Small intestine (tissue), 7 donors: ENCODE results near the gene TXNRD2. TPM values are rescaled to one million over a fixed set of nuclear protein-coding genes. Genes with fewer than 3 reads are reported as not detected.
"Not testable (repeated sequence)": the region's sequence is repeated elsewhere in the genome, so short reads cannot be mapped to it uniquely, and the experiment has no call there.

Experiments
- DNase-seq, 2 donors: peaks; one replicate each; pipeline versions ENCODE4 v3.0.0 to v3.0.0-alpha.2; 2013
- FAIRE-seq: peaks from 2 replicates; lab custom pipeline; 2012; peaks lifted over from hg19 to GRCh38; lab: Jason Lieb, UNC
- H3K27ac ChIP-seq, 3 donors: one replicate each; pipeline ENCODE4 v1.5.1; 2013; ENCODE audit warnings: low read length in 2 of 3, mild to moderate bottlenecking in 2 of 3, control low read depth in 1 of 3, inconsistent platforms in 1 of 3, low read depth in 1 of 3, moderate library complexity in 1 of 3
- H3K27me3 ChIP-seq, 3 donors: one replicate each; pipeline ENCODE4 v1.6.1; 2013; ENCODE audit warnings: low read length in 3 of 3, inconsistent platforms in 1 of 3; ENCODE audit not compliant: control insufficient read depth in 3 of 3, insufficient read depth in 3 of 3
- H3K36me3 ChIP-seq, 3 donors: one replicate each; pipeline ENCODE4 v1.6.1; 2013; ENCODE audit warnings: low read length in 3 of 3, inconsistent platforms in 1 of 3, low read depth in 1 of 3, mild to moderate bottlenecking in 1 of 3, moderate library complexity in 1 of 3; ENCODE audit not compliant: control insufficient read depth in 3 of 3, insufficient read depth in 2 of 3
- H3K4me1 ChIP-seq, 3 donors: one replicate each; pipeline ENCODE4 v1.6.1; 2013; ENCODE audit warnings: low read length in 2 of 3, inconsistent platforms in 1 of 3, low read depth in 1 of 3, mild to moderate bottlenecking in 1 of 3, moderate library complexity in 1 of 3; ENCODE audit not compliant: control insufficient read depth in 3 of 3, insufficient read depth in 2 of 3
- H3K4me3 ChIP-seq, 3 donors: one replicate each; pipeline ENCODE4 v1.5.1; 2013; ENCODE audit warnings: low read length in 3 of 3, control low read depth in 1 of 3, inconsistent platforms in 1 of 3, low read depth in 1 of 3, mild to moderate bottlenecking in 1 of 3, moderate library complexity in 1 of 3
- H3K9me3 ChIP-seq, 2 donors: one replicate each; pipeline ENCODE4 v1.6.1; 2013; ENCODE audit warnings: low read depth in 1 of 2, low read length in 1 of 2; ENCODE audit not compliant: control insufficient read depth in 2 of 2, insufficient read depth in 1 of 2
- WGBS, 3 donors: extraction: QIAGEN DNeasy Blood & Tissue Kit; methylation state at CpG; one replicate each; pipeline ENCODE4 v1.1.7; 2013; 5-methylcytosine and 5-hydroxymethylcytosine counted together
- polyA plus RNA-seq, 4 donors: library from polyadenylated mRNA; stranded (reverse) in 3 of 4; unstranded in 1 of 4; fragments of 200-250 nt in 3 of 4; fragments of 120-200 nt in 1 of 4; gene quantifications; one replicate each; pipeline versions ENCODE4 v1.2.1 to v1.2.3, GENCODE V29; 2013
- donor health status: healthy with polysubstance abuse.
- donor health status: control.
- donor health status: control.
- donor health status: Bipolar disorder and iron deficiency.
- donor health status: healthy.

TXNRD2 gene
- polyA plus RNA-seq, 4 donors, result 16.8 to 43.8 (median 29.5) TPM

DNA sequence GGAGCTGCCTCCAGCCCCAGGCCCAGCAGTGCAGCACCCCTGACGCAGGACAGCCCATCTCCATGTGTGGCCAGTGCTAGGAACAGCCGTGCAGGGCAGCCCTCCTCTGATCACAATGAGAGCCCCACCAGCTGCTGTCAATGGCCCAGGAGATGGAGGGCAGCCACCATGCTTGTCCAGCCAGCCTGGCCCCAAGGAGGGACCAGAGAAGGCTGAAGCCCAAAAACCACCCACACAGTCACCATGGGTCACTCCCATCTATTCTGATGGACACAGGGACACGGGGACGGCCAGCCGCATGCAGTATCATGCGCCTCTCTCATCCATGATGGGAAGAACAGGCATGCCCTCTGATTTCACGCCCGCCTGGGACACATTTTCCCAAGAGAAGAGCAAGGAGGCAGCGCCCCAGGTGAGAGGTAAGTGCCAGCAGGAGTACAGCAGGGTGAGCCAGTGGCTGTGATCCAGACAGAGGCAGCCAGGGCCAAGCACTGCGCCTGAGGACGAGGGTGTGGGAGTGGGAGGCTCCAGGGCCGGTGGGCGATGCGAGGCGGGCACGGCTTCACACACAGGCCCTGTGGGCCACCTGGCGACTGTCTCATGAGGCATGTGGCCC lies 53.4 kb downstream of the TXNRD2 start:
- 94 to 96% (median 95%) methylated on average over 16 to 17 of the region's 17 CpGs for WGBS, 3 donors

DNA sequence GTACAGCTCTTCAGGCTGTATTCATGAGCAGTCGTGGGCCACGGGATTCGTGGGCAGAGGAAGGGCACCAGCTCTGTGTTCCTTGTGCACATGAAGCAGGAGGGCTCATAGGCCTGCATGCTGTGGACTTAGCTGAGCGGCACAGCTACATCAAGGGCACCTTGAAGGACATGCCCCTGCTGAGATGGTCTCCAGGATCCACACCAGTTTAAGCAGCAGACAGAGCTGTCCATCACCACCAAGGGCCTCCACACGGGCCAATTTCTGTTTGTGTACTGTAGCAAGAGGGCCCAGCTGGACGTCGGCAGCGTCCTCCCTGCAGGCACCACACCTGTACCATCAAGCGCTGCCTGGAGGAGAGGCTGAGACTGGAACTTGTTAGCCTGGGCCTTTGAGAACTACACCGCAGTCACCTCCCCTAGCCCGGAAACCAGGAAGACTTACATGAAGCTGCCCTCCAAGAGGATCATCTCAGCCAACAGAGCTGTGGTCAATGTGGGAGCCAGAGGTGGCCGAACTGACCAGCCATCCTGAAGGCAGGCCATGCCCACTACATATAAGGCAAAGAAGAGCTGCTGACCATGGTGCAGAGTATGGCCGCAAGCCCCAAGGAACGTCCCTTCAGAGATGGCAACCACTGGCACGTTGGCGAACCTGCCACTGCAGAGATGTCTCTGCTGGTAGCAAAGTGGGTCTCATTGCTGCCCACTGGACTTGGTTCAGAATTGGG lies 54.2 kb downstream of the TXNRD2 start:
- no peaks in the 10 kb centered on the region for H3K9me3 ChIP-seq
- peaks cover 0 to 50% (median 0%) of the 10 kb centered on the region in 3 donors for H3K36me3 ChIP-seq
- FAIRE-seq (no peak), DNase-seq (no peak)
- H3K4me3 ChIP-seq, result no peak overlapping the region
- H3K27ac ChIP-seq, result peak overlapping the region in 1 of 3 donors; percentile 32
- H3K27me3 ChIP-seq, result no peaks in the 10 kb centered on the region
- H3K4me1 ChIP-seq, result peaks cover 0 to 13% (median 0%) of the 10 kb centered on the region in 3 donors
- WGBS, 3 donors, result 85 to 92% (median 87%) methylated on average over 16 of the region's 16 CpGs

More for the DNA sequence above, 53.4 kb downstream of the TXNRD2 start:
- peaks cover 0 to 45% (median 0%) of the 10 kb centered on the region in 3 donors for H3K36me3 ChIP-seq
- DNase-seq, result no peak
- no peak overlapping the region for H3K4me3 ChIP-seq
- no peak overlapping the region for H3K27ac ChIP-seq
- H3K4me1 ChIP-seq, result peaks cover 0 to 15% (median 0%) of the 10 kb centered on the region in 3 donors
- H3K9me3 ChIP-seq, result no peaks in the 10 kb centered on the region
- H3K27me3 ChIP-seq, result no peaks in the 10 kb centered on the region
- FAIRE-seq, result no peak

DNA sequence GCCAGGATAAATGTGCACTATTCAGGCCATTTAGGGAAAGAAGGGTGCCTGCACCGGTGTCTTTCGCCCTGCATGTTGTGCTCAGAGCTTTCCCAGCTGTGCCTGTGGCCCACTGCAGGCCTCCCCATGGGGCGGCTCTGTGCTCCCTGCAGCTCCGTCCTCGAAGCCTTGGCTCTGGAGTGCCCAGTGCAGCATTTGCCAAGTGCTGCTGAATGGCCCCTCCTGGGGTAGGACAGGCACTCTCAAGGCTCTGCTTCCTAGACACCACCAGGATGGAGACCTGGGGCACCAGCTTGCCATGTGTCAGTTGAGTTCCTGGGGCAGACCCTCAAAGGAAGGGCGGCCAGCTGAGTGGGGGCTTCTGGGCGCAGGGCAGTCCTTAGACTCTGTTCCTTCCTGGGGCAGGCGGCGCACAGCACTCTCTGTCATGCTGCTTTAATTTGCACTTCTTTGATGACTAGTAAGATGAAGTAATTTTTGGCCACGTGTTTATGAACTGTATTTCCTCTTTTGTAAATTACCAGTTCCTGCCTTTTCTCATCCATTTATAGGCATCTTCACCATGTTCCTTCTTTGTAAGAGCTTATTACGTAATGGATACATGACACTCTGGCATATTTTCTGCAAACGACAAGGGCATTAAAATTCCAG lies 54.9 kb downstream of the TXNRD2 start:
- DNase-seq (no peak), FAIRE-seq (no peak)
- Histone ChIP-seq H3K27ac (peak overlapping the region in 1 of 3 donors; percentile 41), H3K36me3 (peaks cover 0 to 49% (median 0%) of the 10 kb centered on the region in 3 donors), H3K4me1 (peaks cover 0 to 11% (median 0%) of the 10 kb centered on the region in 3 donors), H3K27me3 (no peaks in the 10 kb centered on the region), H3K9me3 (no peaks in the 10 kb centered on the region), H3K4me3 (no peak overlapping the region)
- WGBS, 3 donors, result 69 to 87% (median 75%) methylated on average over 12 of the region's 12 CpGs

DNA sequence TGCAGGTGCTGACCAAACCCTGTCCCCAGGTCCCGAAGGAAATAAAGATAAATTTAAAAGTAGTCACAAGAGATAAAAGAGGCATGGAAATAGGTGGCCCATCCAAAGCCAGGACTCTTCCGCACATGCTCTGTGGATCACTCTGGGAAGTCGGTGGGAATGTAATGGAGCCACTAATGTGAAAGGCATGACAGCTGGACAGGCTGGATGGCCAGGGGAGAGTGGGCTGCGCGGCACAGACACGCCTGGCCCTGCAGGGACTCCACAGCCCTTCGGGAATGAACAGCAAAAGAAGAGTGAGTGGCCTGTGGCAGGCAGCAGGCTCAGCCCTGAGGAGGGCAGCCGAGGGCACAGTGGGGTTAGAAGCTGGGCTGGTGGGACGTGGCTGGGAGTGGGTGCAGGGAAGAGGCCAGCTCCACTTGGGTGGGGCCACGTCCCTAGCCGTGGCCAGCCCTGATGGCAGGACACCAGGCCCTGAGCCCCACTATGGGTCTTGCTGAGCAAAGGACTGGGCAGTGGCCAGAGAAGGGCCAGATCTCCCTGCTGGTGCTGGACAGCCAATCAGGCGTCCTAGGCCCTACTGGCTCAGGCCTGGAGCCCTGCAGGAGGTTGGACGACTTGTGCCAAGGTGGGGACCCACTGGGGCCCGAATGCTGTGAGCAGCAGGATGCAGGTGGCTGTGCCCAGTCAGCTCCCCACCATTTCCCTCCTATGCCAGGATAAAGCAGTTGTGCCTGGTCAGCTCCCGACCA lies 55.6 kb downstream of the TXNRD2 start:
- FAIRE-seq (no peak), DNase-seq (no peak)
- peaks cover 0 to 47% (median 0%) of the 10 kb centered on the region in 3 donors for H3K36me3 ChIP-seq
- H3K27me3 ChIP-seq, result no peaks in the 10 kb centered on the region
- no peaks in the 10 kb centered on the region for H3K9me3 ChIP-seq
- WGBS, 3 donors, result 81 to 85% (median 84%) methylated on average over 15 of the region's 15 CpGs
- peak overlapping the region in 1 of 3 donors; percentile 41 for H3K27ac ChIP-seq
- no peak overlapping the region for H3K4me3 ChIP-seq
- H3K4me1 ChIP-seq, result peaks cover 0 to 7% (median 0%) of the 10 kb centered on the region in 3 donors

DNA sequence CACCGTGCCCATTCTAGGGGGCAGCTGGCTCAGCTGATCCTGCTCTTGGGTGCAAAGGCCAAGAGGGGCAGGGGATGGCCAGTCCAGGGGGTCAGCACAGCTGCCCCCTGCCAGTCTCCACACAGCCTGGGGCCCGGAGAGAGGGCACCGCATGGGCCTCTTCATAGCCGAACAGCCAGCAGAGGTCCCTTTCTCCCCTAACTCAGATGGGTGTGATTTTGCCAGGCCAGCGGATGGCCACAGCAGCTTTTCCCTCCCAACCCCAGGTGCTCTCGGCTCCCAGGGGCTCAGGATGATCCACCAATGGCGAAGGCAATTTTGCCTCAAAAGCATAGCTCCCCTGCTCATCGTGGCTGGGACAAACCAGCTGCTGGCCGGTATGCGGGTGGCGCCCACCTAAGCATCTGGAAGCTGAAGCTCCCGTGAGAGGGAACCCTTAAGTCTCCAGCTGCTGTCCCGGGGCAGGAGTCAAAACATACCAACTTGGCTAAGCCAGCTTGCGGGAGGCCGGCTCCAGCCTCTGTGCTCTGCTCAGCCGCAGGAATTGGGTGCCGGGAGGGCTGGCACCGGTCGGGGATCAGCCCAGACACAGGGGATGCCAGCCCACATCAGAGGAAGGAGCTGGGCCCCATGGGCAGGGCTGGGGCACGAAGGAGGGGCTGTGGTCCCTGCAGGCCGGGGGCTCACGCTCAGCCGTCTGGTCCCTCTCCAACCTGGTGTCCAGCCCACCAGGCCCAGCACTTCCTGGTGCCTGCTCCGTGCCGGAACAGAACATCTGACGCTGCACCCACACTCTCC lies 56.5 kb downstream of the TXNRD2 start:
- no peak overlapping the region for H3K4me3 ChIP-seq
- FAIRE-seq, result no peak
- whole genome bisulfite sequencing, 3 donors, result 89 to 90% (median 89%) methylated on average over 25 to 26 of the region's 26 CpGs
- peaks cover 0 to 48% (median 0%) of the 10 kb centered on the region in 3 donors for H3K36me3 ChIP-seq
- H3K9me3 ChIP-seq, result no peaks in the 10 kb centered on the region
- H3K4me1 ChIP-seq, result peaks cover 0 to 7% (median 0%) of the 10 kb centered on the region in 3 donors
- H3K27me3 ChIP-seq, result no peaks in the 10 kb centered on the region
- no peak for DNase-seq
- H3K27ac ChIP-seq, result no peak overlapping the region

DNA sequence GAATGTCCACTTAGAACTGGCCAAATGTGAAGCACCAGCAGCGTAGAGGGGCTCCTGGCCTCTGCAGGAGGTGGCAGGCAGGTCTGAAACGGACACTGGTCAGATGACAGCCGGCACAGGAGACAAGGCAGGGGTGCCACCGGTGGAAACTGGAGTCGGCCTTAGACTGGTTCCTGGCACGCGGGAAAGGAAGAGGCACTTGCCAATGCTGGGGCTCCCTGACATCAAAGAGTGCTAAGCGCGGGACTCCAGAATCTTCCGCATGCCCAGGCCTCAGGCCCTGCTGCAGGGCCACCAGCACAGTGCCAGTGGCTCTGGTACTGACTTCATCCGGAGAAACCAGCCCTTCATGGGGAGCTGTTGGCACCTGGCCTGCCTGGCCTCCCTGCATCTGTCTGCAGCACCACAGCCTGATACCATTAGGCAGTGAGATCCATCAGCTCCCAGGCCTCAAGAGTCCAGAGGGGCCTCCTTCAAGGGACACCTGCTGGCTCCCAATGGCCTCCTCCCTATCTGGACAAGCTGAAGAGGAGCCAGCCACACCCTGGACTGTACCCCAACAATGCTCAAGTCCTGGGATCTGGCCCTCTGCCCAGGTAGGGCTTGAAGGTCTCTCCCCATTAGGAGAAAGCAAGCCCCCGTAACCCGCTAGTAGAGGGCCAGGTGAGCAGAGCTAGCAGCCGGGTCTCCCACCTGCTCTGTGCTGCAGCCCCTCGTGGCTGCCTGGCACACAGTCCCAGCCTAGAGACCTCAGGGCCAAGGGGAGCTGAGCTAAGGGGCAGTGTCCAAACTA lies 57.3 kb downstream of the TXNRD2 start:
- no peak overlapping the region for H3K27ac ChIP-seq
- peaks cover 0 to 51% (median 0%) of the 10 kb centered on the region in 3 donors for H3K36me3 ChIP-seq
- no peak for DNase-seq
- peaks cover 0 to 7% (median 0%) of the 10 kb centered on the region in 3 donors for H3K4me1 ChIP-seq
- H3K9me3 ChIP-seq, result no peaks in the 10 kb centered on the region
- FAIRE-seq, result no peak
- no peaks in the 10 kb centered on the region for H3K27me3 ChIP-seq
- H3K4me3 ChIP-seq, result no peak overlapping the region
- WGBS, 3 donors, result 84 to 90% (median 87%) methylated on average over 15 of the region's 15 CpGs

DNA sequence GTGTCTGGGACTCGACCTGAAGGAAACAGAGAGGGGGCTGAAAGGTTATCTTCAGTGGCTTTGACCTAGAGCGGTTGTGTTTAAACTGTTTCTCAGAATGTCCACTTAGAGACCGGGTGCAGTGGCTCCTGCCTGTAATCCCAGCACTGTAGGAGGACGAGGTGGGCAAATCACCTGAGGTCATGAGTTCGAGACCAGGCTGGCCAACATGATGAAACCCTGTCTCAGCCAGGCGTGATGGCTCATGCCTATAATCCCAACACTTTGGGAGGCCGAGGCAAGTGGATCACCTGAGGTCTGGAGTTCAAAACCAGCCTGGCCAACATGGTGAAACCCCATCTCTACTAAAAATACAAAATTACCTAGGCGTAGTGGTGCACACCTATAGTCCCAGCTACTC lies 58.2 kb downstream of the TXNRD2 start:
- FAIRE-seq, result not testable (repeated sequence)

More for the DNA sequence above, 58.2 kb downstream of the TXNRD2 start:
- H3K27me3 ChIP-seq, H3K9me3 ChIP-seq, H3K4me1 ChIP-seq, H3K27ac ChIP-seq, H3K4me3 ChIP-seq, DNase-seq: not testable (repeated sequence)
- peaks cover 0 to 55% (median 0%) of the 10 kb centered on the region in 3 donors for H3K36me3 ChIP-seq
- WGBS, 3 donors, result 90 to 93% (median 92%) methylated on average over 8 of the region's 8 CpGs
